GM08714 (cell line): ENCODE data around the gene ITPR2.

Experiments
- H3K4me3 ChIP-seq: fragments of 200-500 bp; sonication (Bioruptor generic); 2 replicates; pipeline ENCODE4 v1.5.1; 2014; ENCODE audit warnings: mild to moderate bottlenecking, low read length, inconsistent platforms
- ZNF274 ChIP-seq: IDR thresholded peaks from 2 replicates; pipeline ENCODE4 v1.6.1; 2012; ENCODE audit warnings: mild to moderate bottlenecking, low read depth, low read length

The ITPR2 gene

GRCh38 chr12:26347300-26347699 lies 485.7 kb downstream of the ITPR2 start:
- no peak overlapping the region for H3K4me3 ChIP-seq
- TF ChIP-seq ZNF274, result no peak

GRCh38 chr12:26346736-26347135 lies 486.3 kb downstream of the ITPR2 start:
- H3K4me3 ChIP-seq, result no peak overlapping the region
- TF ChIP-seq ZNF274, result no peak

- H3K4me3 ChIP-seq, result no peak overlapping the region
- TF ChIP-seq ZNF274, result no peak
Observed at GRCh38 chr12:26345471-26346003, 487.5 kb downstream of the ITPR2 start.

- TF ChIP-seq ZNF274, result no peak
- no peak overlapping the region for H3K4me3 ChIP-seq
Observed at GRCh38 chr12:26341491-26341890, 491.5 kb downstream of the ITPR2 start.

GRCh38 chr12:26340649-26341048 lies 492.3 kb downstream of the ITPR2 start:
- no peak for TF ChIP-seq ZNF274
- no peak overlapping the region for H3K4me3 ChIP-seq

- H3K4me3 ChIP-seq, result no peak overlapping the region
- no peak for TF ChIP-seq ZNF274
Observed at GRCh38 chr12:26339976-26340375, 493.0 kb downstream of the ITPR2 start.

GRCh38 chr12:26338586-26339572 lies 494.1 kb downstream of the ITPR2 start:
- H3K4me3 ChIP-seq, result no peak overlapping the region
- TF ChIP-seq ZNF274, result no peak

GRCh38 chr12:26335651-26336050 lies 497.3 kb downstream of the ITPR2 start:
- H3K4me3 ChIP-seq, result no peak overlapping the region
- no peak for TF ChIP-seq ZNF274

GRCh38 chr12:26334621-26335124 lies 498.3 kb downstream of the ITPR2 start:
- no peak for TF ChIP-seq ZNF274
- no peak overlapping the region for H3K4me3 ChIP-seq

GRCh38 chr12:26331960-26332359 lies 501.0 kb downstream of the ITPR2 start:
- no peak overlapping the region for H3K4me3 ChIP-seq
- TF ChIP-seq ZNF274, result no peak

GRCh38 chr12:26331136-26331535 lies 501.9 kb downstream of the ITPR2 start:
- no peak for TF ChIP-seq ZNF274
- H3K4me3 ChIP-seq, result no peak overlapping the region

- H3K4me3 ChIP-seq, result no peak overlapping the region
- TF ChIP-seq ZNF274, result no peak
Observed at GRCh38 chr12:26327975-26328644, 504.9 kb downstream of the ITPR2 start.

GRCh38 chr12:26323673-26324072 lies 509.3 kb downstream of the ITPR2 start:
- no peak for TF ChIP-seq ZNF274
- no peak overlapping the region for H3K4me3 ChIP-seq

- no peak overlapping the region for H3K4me3 ChIP-seq
- TF ChIP-seq ZNF274, result no peak
Observed at GRCh38 chr12:26319511-26319910, 513.5 kb downstream of the ITPR2 start.
